GM12875 (cell line): Measurements from ENCODE around the gene ELMO1.

Source experiments
- H3K4me3 ChIP-seq: one replicate; pipeline ENCODE4 v1.5.1; 2011; ENCODE audit warnings: low read depth, low read length, control low read depth
- TF ChIP-seq, protein P1 (sequence below): IDR thresholded peaks from 2 replicates; pipeline ENCODE4 v1.5.1; 2011; ENCODE audit warnings: low read depth, mild to moderate bottlenecking, control low read depth, inconsistent platforms, low read length, moderate library complexity, borderline replicate concordance; ENCODE audit not compliant: insufficient read depth

ELMO1 gene

GRCh38 chr7:37212051-37212450 is 236.6 kb downstream of the ELMO1 start:
- H3K4me3 ChIP-seq: no peak overlapping the region
- TF ChIP-seq, protein P1, sequence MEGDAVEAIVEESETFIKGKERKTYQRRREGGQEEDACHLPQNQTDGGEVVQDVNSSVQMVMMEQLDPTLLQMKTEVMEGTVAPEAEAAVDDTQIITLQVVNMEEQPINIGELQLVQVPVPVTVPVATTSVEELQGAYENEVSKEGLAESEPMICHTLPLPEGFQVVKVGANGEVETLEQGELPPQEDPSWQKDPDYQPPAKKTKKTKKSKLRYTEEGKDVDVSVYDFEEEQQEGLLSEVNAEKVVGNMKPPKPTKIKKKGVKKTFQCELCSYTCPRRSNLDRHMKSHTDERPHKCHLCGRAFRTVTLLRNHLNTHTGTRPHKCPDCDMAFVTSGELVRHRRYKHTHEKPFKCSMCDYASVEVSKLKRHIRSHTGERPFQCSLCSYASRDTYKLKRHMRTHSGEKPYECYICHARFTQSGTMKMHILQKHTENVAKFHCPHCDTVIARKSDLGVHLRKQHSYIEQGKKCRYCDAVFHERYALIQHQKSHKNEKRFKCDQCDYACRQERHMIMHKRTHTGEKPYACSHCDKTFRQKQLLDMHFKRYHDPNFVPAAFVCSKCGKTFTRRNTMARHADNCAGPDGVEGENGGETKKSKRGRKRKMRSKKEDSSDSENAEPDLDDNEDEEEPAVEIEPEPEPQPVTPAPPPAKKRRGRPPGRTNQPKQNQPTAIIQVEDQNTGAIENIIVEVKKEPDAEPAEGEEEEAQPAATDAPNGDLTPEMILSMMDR: no peak

- TF ChIP-seq, protein P1: no peak
- H3K4me3 ChIP-seq: no peak overlapping the region
Measured at GRCh38 chr7:37211097-37211880, 237.4 kb downstream of the ELMO1 start.

DNA sequence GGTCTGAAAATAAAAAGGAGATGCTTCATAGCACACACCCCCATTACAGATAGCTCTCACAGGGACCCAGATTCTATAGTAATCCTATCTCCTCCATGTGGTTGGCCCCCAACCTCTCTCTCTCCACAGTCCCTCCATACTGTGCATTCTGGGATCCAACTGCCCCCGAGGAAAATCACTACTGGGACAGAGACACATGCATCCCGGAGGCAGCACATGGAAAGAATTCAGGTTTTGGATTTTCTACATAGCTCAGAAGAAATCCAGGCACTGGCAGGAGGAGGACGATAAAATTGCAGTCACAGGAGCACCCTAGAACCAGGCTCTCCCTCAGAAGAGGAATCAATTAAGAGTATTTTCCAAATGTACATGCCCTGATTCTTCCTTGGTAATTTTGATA is 239.5 kb downstream of the ELMO1 start:
- TF ChIP-seq, protein P1: no peak
- no peak overlapping the region for H3K4me3 ChIP-seq

DNA sequence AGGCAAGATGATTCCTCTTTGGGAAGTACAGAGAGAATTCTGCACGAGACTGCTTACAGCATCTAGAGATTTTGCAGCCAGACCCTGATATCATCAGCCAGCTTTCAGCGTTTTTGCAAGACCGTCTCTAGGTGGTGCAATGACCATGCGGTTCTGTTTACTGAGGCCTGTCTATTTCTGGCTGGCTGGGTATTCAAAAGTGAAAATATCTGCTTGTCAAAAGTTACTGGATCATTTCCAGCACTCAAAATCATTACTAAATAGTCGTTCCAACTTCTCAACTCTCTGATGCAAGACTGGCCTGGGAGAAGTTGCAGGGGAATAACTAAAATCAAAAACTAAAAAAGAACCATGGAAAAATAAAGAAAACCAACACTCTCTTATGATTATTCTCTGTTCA is 240.1 kb downstream of the ELMO1 start:
- TF ChIP-seq, protein P1: no peak
- no peak overlapping the region for H3K4me3 ChIP-seq

GRCh38 chr7:37206192-37206591 is 242.5 kb downstream of the ELMO1 start:
- TF ChIP-seq, protein P1: no peak
- no peak overlapping the region for H3K4me3 ChIP-seq

- no peak overlapping the region for H3K4me3 ChIP-seq
- TF ChIP-seq, protein P1: no peak
Measured at GRCh38 chr7:37205451-37205850, 243.2 kb downstream of the ELMO1 start.

- TF ChIP-seq, protein P1: no peak
- no peak overlapping the region for H3K4me3 ChIP-seq
Measured at GRCh38 chr7:37201876-37202198, 246.8 kb downstream of the ELMO1 start.
